Left cardiac atrium (tissue), 4 donors: Measurements from ENCODE around the gene LPP. TPM values are rescaled to one million over a fixed set of nuclear protein-coding genes. Genes with fewer than 3 reads are reported as not detected.

Experiments
- ATAC-seq, 2 donors: fragments of 200-7000 bp; cut with Tn5 transposase; one replicate each; pipeline ENCODE4 v1.9.1; 2020; ENCODE audit warnings: mild to moderate bottlenecking in 2 of 2, moderate library complexity in 2 of 2
- DNase-seq: peaks from one replicate; pipeline ENCODE4 v3.0.0-alpha.2; 2020
- intact Hi-C, 2 donors: fragments of 100-400 bp; cut with DNase I; formaldehyde crosslinking; loops; one replicate each; pipeline versions ENCODE4 v1.14.1 to v1.15.1; 2022 to 2023
- total RNA-seq, 2 donors: library from RNA; stranded (reverse); fragmentation: NEBNext Ultra II Directional; extraction: Animal tissue kit (Norgen Biotek cat#: 25700); gene quantifications; one replicate each; pipeline ENCODE4 v1.2.1, GENCODE V29; 2021
- donor health status: DM: no; HTN: yes; CAD: no.
- donor health status: DM: no; HTN: yes; CAD: no; lungs with severe emphysema.
- donor health status: DM: yes; HTN: yes; CAD: no.
- donor health status: Dilated cardiomyopathy.

LPP gene
- total RNA-seq, 2 donors from 2014 or later: 152 to 181 TPM

- DNase-seq (no peak), ATAC-seq (no peak)
- intact Hi-C loops: no loop called here
Measured at GRCh38 chr3:188276375-188276774, 122.4 kb downstream of the LPP start.

- intact Hi-C loops: no loop called here
- DNase-seq (no peak), ATAC-seq (no peak)
Measured at GRCh38 chr3:188278717-188279324, 124.9 kb downstream of the LPP start.

GRCh38 chr3:188279502-188280335, 125.8 kb downstream of the LPP start:
- no peak for DNase-seq
- intact Hi-C loops: no loop called here
- ATAC-seq: no peak

GRCh38 chr3:188280627-188281026, 126.7 kb downstream of the LPP start:
- DNase-seq (no peak), ATAC-seq (no peak)
- intact Hi-C loops: no loop called here

DNA sequence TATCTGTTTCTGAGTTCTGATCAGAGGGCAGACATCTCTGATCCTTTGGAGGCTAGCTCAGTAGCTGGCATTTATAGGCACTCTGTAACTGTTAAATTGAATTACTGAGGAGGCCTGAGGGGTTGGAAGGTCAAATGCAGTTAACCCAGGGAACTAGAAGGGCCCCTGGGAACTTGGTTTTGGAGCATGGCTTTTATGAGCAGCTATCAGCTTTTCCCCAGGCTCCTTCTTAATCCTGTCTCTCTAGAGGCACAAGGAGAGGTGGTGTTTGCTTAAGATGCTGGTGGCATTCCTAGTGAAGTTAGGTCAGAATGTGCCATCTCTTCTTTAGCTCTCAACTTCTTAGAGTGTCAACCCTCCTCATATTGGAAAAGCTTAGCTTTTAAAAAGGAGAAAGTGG, 128.9 kb downstream of the LPP start:
- intact Hi-C loops: no loop called here
- ATAC-seq: no peak
- no peak for DNase-seq

DNA sequence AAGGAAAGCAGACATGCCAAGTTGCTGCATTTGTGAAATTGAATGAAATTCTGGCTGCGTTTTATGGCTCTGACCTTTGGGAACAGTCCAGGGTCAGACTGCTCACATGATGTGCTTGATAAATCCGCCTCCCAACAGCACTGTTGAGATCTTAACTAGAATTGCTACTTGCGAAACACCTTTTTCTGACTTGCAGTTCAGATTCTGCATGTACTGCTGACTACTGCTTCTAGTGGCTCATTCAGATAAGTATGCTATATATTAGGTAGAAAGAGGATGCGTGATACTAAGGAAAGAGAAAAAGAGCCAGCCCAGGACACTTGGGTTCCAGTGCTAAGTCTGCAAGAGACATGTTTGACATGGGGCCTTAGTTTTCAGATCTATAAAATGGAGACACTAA, 129.4 kb downstream of the LPP start:
- no peak for DNase-seq
- peak; percentile 43 to 74 for ATAC-seq
- intact Hi-C loops: no loop called here

DNA sequence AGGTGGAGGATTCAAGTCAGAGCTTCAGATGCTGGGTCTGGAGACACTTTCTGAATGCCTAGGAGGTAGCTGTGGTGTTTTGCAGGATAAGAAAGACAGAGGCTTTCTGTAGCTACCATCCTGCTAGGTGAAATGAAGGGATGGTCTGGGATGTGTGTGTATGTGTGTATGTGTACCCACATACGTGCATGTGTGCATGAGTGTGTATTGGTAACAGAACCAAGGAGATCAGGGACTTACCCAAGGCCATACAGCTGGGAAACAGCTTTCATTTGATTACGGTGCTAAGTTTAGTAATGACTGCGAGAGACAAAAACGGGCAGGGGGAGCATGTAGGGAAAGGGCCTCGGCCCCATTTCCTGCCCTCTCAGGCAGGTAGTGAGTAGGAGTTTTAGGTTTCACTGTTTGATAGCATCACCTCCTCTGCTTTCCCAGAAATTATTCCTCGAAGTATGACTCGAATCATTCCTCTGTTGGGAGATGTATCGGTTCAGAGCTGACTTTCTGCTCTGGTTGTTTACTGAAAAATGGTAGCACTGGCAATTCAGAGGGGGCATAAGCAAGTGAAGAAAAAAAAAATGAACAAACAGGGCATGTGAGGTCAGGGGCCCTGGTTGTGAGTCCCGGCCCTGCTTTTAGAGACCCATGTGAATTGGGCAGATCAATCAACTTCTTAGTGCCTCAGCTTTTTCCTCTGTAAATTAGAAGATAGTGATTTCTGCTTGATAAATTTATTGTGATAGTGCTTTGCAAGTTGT, 130.7 kb downstream of the LPP start:
- ATAC-seq (no peak), DNase-seq (no peak)
- intact Hi-C loops: no loop called here

DNA sequence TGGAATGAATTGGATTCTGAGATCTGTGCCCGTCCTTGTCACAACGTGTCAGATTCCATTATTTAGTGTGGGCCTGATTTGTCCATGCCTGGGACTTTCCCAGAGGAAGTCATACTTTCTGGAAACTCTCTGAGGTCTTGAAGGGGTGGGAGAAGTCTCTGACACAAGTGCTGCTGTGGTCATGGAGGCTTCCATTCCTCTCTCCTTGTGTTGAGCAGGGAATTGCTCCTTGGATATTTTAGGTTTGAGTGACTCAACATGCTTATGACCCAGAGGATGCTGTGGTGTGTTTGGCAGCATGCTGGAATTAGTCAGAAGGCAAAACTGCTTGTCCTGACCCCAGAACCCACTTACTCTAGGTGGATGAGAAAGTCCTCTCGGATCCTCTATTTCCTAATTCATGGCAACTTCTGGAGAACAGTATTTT, 132.1 kb downstream of the LPP start:
- intact Hi-C loops: no loop called here
- ATAC-seq (peak; percentile 54 to 96), DNase-seq (peak; percentile 65)

DNA sequence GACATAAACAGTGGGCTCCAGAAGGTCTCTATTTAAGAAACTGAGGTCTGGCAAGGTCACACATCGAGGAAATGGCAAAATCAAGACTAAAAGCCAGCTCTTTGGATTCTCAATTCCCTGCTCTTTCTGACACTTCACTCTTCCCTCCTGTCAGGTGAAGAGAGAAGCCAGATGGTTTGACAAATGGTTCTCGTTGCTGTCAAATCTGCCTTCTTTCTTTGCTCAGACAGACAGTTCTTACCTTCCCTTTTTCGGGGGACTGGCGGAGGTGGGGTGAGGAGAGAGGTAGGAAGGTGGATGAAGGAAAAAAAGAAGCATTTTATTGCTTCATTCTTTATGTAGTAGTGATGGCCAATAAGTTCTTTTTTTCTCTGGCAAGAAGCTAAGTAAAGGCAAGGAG, 133.4 kb downstream of the LPP start:
- no peak for ATAC-seq
- intact Hi-C loops: no loop called here
- no peak for DNase-seq

DNA sequence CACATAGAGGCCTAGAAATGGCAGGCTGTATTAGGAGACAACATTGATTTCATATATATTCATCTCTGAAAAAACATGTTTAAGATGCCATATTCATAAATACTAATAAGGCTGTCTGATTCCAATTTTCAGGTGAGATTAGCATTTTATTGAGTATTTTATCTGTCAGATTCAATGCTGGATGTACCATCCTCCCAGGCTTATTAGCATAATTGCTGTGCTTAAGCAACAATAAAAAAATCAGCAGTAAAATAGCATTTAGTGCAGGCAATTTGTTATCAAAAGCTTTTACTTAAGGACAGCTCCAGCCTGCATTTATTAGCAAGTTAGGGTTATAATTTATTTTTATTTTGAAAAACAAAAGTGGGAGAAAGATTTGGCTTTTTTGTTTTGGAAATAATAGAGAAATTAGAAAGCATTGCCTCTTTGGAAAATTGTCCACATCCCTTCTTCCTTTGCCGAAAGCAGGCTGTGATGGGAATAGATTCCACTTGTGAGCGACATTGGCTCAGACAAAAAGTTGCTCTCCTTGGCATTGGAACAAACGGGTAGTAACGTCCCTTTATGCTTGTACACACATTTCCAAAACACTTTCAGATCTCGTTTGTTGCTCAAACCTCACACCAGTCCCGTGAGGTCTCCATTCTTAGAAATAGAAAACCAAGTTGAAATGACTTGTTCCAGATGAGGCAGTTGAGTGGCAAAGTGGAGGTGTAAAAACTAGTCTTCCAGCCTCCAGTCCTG, 134.0 kb downstream of the LPP start:
- ATAC-seq (peak in 1 of 2 donors; percentile 14), DNase-seq (no peak)
- intact Hi-C loops: no loop called here

DNA sequence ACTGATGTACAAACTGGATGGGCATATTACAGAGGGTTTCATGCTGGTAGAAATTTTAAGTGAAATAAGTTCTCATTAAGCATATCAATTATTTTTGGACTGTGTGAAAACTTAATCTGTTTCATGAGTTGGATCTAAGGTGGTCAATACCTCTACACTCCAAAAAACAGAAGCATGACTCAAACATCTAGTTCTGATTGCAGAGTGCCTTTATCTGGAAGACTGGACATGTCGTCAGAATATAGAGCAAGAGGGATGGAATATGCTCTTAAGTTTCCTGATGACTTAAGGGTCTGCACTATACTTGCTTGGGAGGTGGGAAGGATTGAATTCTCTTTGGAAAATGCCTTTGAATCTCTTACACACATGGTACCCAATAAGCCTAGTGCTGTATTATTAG, 138.3 kb downstream of the LPP start:
- ATAC-seq (no peak), DNase-seq (no peak)
- intact Hi-C loops: loop anchor here in 1 of 2 donors (10.0 kb wide), 1 partner anchor 663 kb away; no protein-coding TSS in a partner anchor

DNA sequence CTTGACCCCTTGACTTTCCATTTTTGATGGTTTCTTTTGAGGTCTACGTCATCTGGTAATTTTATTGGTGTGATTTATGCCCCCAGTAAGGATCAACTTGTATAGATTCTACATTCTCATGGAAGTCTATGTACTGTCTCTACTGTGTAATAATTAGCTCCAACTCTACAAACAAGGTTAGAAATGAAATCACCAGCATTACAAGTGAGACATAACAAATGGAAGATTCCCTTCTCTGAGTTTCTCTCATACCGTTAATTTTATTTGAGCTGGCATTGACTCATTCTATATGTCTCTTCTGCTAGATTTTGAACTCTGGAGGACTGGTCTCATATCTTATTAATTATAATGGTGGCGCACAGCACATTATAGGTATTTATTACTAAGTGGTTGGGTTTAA, 138.9 kb downstream of the LPP start:
- intact Hi-C loops: loop anchor here in 1 of 2 donors (10.0 kb wide), 1 partner anchor 662 kb away; no protein-coding TSS in a partner anchor
- no peak for ATAC-seq
- no peak for DNase-seq

DNA sequence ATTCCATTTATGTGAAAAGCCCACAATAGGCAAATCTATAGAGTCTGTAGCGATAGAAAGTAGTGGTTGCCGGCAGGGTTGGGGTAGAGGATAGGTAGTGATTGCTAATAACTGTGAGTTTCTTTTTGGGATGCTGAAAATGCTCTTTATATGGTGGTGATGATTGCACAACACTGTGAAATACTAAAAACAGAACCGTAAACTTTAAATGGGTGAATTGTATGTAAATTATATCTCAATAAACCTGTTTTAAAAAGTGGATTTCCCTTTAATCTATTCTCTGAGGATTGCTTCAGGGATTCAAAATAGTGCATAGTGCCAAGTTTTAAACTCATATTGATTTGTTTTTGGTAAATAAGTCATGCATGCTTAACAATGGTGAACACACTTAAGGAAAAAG, 140.2 kb downstream of the LPP start:
- DNase-seq (no peak), ATAC-seq (no peak)
- intact Hi-C loops: loop anchor here in 1 of 2 donors (10.0 kb wide), 1 partner anchor 661 kb away; no protein-coding TSS in a partner anchor

DNA sequence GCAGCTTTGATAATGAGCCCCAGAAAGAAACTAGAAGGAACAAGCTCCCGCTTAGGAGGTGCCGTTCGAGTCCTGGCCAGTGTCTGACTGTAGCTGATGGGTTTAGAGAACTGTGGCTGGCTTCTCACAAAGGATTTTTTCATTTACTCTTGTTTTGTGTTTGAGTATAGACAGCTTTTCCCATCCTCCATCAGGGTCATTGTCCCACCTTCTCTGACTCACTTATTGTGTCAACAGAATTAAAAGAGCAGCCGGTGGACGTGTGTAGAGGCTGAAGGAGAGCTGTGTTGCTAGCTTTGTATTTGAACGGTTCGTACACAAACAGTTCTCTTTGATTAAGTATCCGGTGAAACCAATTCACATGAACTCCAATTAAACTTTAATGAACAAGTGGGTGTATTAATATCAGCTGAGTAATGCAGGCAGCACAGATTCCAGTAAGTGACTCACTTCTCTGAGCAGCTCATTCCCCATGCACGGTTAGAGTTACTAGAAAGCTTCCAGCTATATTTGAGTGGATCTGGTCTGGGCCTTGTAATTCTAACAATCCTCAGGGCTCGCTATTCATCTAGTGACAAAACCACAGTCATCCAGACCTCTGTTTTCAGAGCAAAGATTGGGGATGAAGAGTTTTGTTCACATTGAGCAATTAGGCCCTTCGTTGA, 141.0 kb downstream of the LPP start:
- intact Hi-C loops: loop anchor here in 1 of 2 donors (10.0 kb wide), 1 partner anchor 660 kb away; no protein-coding TSS in a partner anchor
- ATAC-seq (peak; percentile 81 to 92), DNase-seq (no peak)

- no peak for DNase-seq
- intact Hi-C loops: loop anchor here in 1 of 2 donors (10.0 kb wide), 1 partner anchor 659 kb away; no protein-coding TSS in a partner anchor
- ATAC-seq: no peak
Measured at GRCh38 chr3:188295876-188296275, 141.9 kb downstream of the LPP start.

GRCh38 chr3:188296761-188297612, 143.0 kb downstream of the LPP start:
- ATAC-seq (peak; percentile 58 to 68), DNase-seq (peak; percentile 32)
- intact Hi-C loops: loop anchor here in 1 of 2 donors (10.0 kb wide), 1 partner anchor 658 kb away; no protein-coding TSS in a partner anchor

- intact Hi-C loops: loop anchor here in 1 of 2 donors (10.0 kb wide), 1 partner anchor 656 kb away; no protein-coding TSS in a partner anchor
- no peak for DNase-seq
- ATAC-seq: no peak
Measured at GRCh38 chr3:188298585-188298984, 144.6 kb downstream of the LPP start.
